Gastrocnemius medialis (tissue), 4 donors: Measurements from ENCODE around the gene SPATS2L. TPM values are rescaled to one million over a fixed set of nuclear protein-coding genes. Genes with fewer than 3 reads are reported as not detected.
A peak's percentile ranks its signal among the peaks of the same experiment; 100 is the strongest.

Experiments used
- ATAC-seq, 2 donors: fragments of 150-250 bp; one replicate each; pipeline ENCODE4 v1.9.1; 2016
- DNase-seq, 2 donors: peaks; one replicate each; pipeline ENCODE4 v3.0.0-alpha.2; 2019
- H3K27ac ChIP-seq, 4 donors: fragments of 200-600 bp; sonication (generic); 1 replicate in 1 of 4; 2 replicates in 3 of 4; pipeline ENCODE4 v1.5.1; 2016 to 2018; ENCODE audit warnings: mild to moderate bottlenecking in 2 of 4, moderate library complexity in 1 of 4
- H3K27me3 ChIP-seq, 3 donors: fragments of 200-600 bp; sonication (generic) in 2 of 3; 1 replicate in 1 of 3; 2 replicates in 2 of 3; pipeline versions ENCODE4 v1.5.1 to v1.6.0; 2016 to 2019; ENCODE audit warnings: mild to moderate bottlenecking in 1 of 3, moderate library complexity in 1 of 3
- H3K36me3 ChIP-seq, 2 donors: fragments of 200-600 bp; sonication (generic) in 1 of 2; one replicate each; pipeline ENCODE4 v1.5.1; 2017 to 2018
- H3K4me1 ChIP-seq, 2 donors: fragments of 200-600 bp; sonication (generic) in 1 of 2; one replicate each; pipeline ENCODE4 v1.5.1; 2016 to 2017; ENCODE audit warnings: mild to moderate bottlenecking in 2 of 2
- H3K4me3 ChIP-seq, 4 donors: fragments of 200-600 bp; sonication (generic) in 3 of 4; 1 replicate in 1 of 4; 2 replicates in 3 of 4; pipeline ENCODE4 v1.5.1; 2016 to 2019; ENCODE audit warnings: mild to moderate bottlenecking in 2 of 4
- H3K9me3 ChIP-seq, 3 donors: fragments of 200-600 bp; sonication (generic) in 2 of 3; 1 replicate in 1 of 3; 2 replicates in 2 of 3; pipeline ENCODE4 v1.5.1; 2016 to 2019
- POLR2A ChIP-seq, 2 donors: fragments of 450-650 bp; IDR thresholded peaks; one replicate each; pipeline ENCODE4 v1.6.1; 2017; ENCODE audit warnings: antibody characterized with exemption in 2 of 2, mild to moderate bottlenecking in 2 of 2, moderate library complexity in 2 of 2
- in situ Hi-C, 4 donors: fragments of 200-750 bp; cut with MboI; loops; one replicate each; pipeline versions ENCODE4 v1.15.0 to v1.8.0; 2017; ENCODE audit warnings: low sequenced_read_pairs in 4 of 4
- intact Hi-C: fragments of 100-400 bp; cut with DNase I; formaldehyde crosslinking; loops from one replicate; pipeline ENCODE4 v1.15.1; 2023; ENCODE audit warnings: low total_unique reads
- total RNA-seq, 4 donors: library from RNA; depleted of rRNA; stranded (reverse); fragments of >200 nt; gene quantifications; one replicate each; pipeline versions ENCODE4 v1.1.0 to v1.2.3, GENCODE V29; 2016
- TF ChIP-seq, protein P1 (sequence below), 5 experiments: fragments of 450-650 bp in 3 of 5; fragments of 200-600 bp in 2 of 5; sonication (generic) in 2 of 5; IDR thresholded peaks in 4 of 5; conservative IDR thresholded peaks in 1 of 5; 1 replicate in 4 of 5; 2 replicates in 1 of 5; pipeline ENCODE4 v1.5.1; 2016 to 2019; ENCODE audit warnings: antibody characterized with exemption in 5 of 5, mild to moderate bottlenecking in 3 of 5, moderate library complexity in 3 of 5

The SPATS2L gene
- total RNA-seq, 4 donors from 2014 or later: 34.0 to 74.2 (median 52.3) TPM

DNA sequence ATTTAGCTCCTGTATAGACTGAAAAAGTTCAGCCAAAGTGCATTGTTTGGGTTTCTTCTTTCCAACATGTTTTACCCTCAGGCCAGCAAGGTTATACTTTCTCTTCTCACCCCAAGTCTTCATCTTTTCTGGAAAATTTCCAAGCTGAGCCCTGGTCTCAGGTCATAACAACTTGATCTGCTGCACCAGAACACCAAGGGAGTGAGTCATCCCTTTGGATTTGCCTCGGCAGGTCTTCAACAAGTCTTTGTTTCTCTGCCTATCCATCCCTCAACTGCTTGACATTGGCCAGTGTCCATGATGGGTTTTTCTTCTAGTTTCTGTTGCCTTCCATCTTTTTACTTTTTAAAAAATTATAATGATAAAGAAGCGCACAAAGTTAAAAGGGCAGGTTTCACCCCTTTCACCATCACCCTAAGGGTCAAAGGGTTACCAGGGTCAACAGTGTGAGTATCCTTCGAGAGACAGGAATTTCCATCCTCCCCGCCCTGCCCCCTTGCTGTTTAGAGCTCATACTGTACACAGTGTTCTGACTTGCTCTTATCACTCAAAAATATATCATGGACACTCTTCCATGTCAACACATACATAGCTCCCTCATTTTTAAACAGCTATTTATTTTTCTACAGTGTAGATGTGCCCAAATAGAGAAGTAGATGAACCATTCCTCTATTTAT, 5.7 kb upstream of the SPATS2L start:
- no peaks in the 10 kb centered on the region for H3K27me3 ChIP-seq
- DNase-seq: no peak
- ATAC-seq: no peak
- H3K27ac ChIP-seq: no peak overlapping the region
- H3K36me3 ChIP-seq: no peaks in the 10 kb centered on the region
- H3K4me3 ChIP-seq: no peak overlapping the region
- no peaks in the 10 kb centered on the region for H3K4me1 ChIP-seq
- intact Hi-C loops (no loop called here), in situ Hi-C loops (loop anchor here in 3 of 4 donors (10.0 to 25.0 kb wide), 3 partner anchors 162 to 174 kb away; no protein-coding TSS in a partner anchor)
- no peak for TF ChIP-seq POLR2A (IDR thresholded peaks at IDR 0.05)
- TF ChIP-seq, protein P1, sequence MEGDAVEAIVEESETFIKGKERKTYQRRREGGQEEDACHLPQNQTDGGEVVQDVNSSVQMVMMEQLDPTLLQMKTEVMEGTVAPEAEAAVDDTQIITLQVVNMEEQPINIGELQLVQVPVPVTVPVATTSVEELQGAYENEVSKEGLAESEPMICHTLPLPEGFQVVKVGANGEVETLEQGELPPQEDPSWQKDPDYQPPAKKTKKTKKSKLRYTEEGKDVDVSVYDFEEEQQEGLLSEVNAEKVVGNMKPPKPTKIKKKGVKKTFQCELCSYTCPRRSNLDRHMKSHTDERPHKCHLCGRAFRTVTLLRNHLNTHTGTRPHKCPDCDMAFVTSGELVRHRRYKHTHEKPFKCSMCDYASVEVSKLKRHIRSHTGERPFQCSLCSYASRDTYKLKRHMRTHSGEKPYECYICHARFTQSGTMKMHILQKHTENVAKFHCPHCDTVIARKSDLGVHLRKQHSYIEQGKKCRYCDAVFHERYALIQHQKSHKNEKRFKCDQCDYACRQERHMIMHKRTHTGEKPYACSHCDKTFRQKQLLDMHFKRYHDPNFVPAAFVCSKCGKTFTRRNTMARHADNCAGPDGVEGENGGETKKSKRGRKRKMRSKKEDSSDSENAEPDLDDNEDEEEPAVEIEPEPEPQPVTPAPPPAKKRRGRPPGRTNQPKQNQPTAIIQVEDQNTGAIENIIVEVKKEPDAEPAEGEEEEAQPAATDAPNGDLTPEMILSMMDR (IDR thresholded peaks at IDR 0.05 in 4 of 5, conservative IDR thresholded peaks at IDR 0.05 in 1 of 5): no peak
- no peaks in the 10 kb centered on the region for H3K9me3 ChIP-seq

DNA sequence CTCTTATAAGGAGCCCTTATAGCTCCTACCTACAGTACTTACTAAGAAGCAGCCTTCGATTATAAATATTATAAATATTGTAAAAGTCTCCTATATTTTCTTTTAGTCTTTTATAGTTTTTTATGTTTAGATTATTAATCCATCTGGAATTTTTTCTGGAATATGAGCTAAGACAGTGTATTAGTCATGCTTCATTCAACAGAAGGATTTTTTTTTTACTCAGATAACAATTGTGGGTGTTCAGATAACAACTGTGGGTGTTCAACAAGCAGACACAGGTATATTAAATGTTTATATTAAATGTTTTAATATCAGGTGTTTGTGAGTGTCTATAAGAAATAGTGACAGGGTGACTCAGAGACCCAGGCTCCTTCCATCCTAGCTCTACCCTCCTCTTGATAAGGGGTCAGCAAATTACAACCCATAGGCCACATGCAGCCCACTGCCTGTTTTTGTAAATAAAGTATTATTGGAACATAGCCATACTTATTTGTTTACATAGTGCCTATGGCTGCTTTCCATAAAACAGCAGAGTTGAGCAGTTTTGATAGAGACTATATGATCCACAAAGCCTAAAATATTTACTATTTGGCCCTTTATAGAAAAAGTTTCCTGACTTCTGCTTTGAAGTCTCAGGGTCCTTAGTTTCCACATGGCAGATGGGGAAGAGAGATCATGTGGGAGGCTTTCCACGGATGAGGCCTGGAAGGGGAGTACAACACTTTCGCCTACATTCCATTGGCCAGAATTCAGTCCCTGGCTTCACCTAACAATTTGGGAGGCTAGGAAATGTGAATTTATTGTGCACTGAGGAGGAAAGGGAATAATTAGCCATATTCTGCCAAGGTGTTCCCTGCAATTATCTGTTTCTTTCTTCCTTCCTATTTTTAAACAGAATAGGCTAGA, 4.3 kb upstream of the SPATS2L start:
- Histone ChIP-seq H3K4me3 (no peak overlapping the region), H3K4me1 (no peaks in the 10 kb centered on the region), H3K27me3 (no peaks in the 10 kb centered on the region), H3K36me3 (no peaks in the 10 kb centered on the region), H3K9me3 (no peaks in the 10 kb centered on the region), H3K27ac (no peak overlapping the region)
- DNase-seq (no peak), ATAC-seq (no peak)
- TF ChIP-seq, protein P1 (IDR thresholded peaks at IDR 0.05 in 4 of 5, conservative IDR thresholded peaks at IDR 0.05 in 1 of 5): no peak
- intact Hi-C loops: no loop called here
- in situ Hi-C loops: loop anchor here in 3 of 4 donors (10.0 to 25.0 kb wide), 3 partner anchors 160 to 173 kb away; no protein-coding TSS in a partner anchor

DNA sequence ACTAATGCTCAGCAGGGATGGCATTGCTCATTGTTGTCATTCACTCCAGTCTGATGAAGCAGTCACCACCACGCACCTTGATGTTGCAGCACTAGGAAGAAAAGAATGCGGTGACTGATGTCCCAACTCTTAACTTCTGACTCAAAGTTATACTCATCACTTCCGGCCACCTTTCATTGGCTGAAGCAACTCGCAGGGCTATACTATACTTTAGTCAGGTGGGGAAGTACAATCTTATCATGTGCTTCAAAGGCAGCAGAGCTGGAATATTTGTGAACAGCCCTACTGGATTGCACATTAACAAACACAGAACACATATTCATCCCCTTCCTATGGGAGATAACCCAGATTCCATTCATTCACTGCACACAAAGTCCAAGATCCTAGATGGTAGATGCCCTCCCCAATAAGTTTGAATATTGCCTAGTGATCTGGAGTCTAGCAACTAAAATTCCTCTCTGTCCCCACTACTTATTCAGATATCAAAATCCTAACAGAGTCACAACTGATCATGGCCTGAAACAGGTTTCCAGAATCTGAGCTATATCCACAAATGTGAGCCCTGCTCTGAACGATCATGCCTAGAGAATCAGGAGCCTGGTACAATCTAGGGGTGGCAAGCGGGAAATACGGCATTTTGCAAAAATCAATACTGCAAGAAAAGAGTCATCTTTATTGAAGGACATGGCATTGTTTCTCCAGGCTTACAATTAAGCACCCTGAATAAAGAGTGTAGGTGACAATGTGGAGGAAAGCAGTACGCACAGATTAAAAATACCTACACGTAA, 3.4 kb upstream of the SPATS2L start:
- peaks cover 2% of the 10 kb centered on the region in 2 donors for H3K4me1 ChIP-seq
- DNase-seq: no peak
- intact Hi-C loops: no loop called here
- no peak for TF ChIP-seq POLR2A (IDR thresholded peaks at IDR 0.05)
- TF ChIP-seq, protein P1 (IDR thresholded peaks at IDR 0.05 in 4 of 5, conservative IDR thresholded peaks at IDR 0.05 in 1 of 5): no peak
- H3K4me3 ChIP-seq: no peak overlapping the region
- in situ Hi-C loops: loop anchor here in 3 of 4 donors (10.0 to 25.0 kb wide), 3 partner anchors 159 to 172 kb away; no protein-coding TSS in a partner anchor
- H3K36me3 ChIP-seq: no peaks in the 10 kb centered on the region
- no peak for ATAC-seq
- H3K27ac ChIP-seq: no peak overlapping the region
- no peaks in the 10 kb centered on the region for H3K27me3 ChIP-seq
- no peaks in the 10 kb centered on the region for H3K9me3 ChIP-seq

DNA sequence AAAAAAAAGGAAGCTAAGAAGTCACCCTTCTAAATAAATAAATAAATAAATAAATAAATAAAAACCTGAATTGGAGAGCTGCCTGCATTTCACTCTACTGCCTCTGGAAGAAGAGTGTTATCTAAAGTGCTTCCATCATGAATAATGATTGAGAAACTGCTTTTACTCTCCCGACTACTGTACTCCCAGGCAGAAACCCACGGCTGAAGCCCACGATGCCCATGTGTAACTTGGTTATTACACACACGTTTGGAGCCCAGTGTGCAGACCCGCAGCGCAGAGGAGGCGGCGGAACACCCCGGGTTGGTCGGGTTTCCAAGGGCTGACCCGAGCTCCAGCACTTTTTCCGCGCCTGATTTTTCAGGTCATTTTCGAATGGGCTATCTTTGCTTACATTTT, 697 bp upstream of the SPATS2L start:
- no peak for TF ChIP-seq POLR2A (IDR thresholded peaks at IDR 0.05)
- TF ChIP-seq, protein P1 (IDR thresholded peaks at IDR 0.05 in 4 of 5, conservative IDR thresholded peaks at IDR 0.05 in 1 of 5): peak in 1 of 5 experiments; percentile 4
- Histone ChIP-seq H3K36me3 (no peaks in the 10 kb centered on the region), H3K4me1 (peaks cover 27 to 29% of the 10 kb centered on the region in 2 donors), H3K4me3 (peak overlapping the region; percentile 67 to 91 (median 76)), H3K9me3 (no peaks in the 10 kb centered on the region), H3K27me3 (no peaks in the 10 kb centered on the region), H3K27ac (peak overlapping the region; percentile 81 to 95 (median 86))
- in situ Hi-C loops: loop anchor here in 3 of 4 donors (10.0 to 25.0 kb wide), 3 partner anchors 157 to 169 kb away; no protein-coding TSS in a partner anchor
- intact Hi-C loops: loop anchor here (1.0 to 5.0 kb wide), 4 partner anchors 71 to 393 kb away; partner anchors contain the start of gene C2orf69
- ATAC-seq: peak; percentile 26 to 45
- peak in 1 of 2 donors; percentile 22 for DNase-seq
